HUES6 (cell line): ENCODE results near the gene ECSCR.
"Not testable (repeated sequence)": the region's sequence is repeated elsewhere in the genome, so short reads cannot be mapped to it uniquely, and the experiment has no call there.

ENCODE experiments used
- H3K27ac ChIP-seq: 2 replicates; pipeline ENCODE4 v1.7.0; 2013; ENCODE audit warnings: low read depth, mild to moderate bottlenecking, low read length, inconsistent platforms
- H3K27me3 ChIP-seq: 2 replicates; pipeline ENCODE4 v1.6.1; 2013; ENCODE audit warnings: low read length; ENCODE audit not compliant: control insufficient read depth, insufficient read depth
- H3K36me3 ChIP-seq: 2 replicates; pipeline ENCODE4 v1.6.1; 2013; ENCODE audit warnings: low read length; ENCODE audit not compliant: control insufficient read depth, insufficient read depth
- H3K4me1 ChIP-seq: 2 replicates; pipeline ENCODE4 v1.6.1; 2013; ENCODE audit warnings: low read length; ENCODE audit not compliant: control insufficient read depth, insufficient read depth
- H3K4me3 ChIP-seq: 2 replicates; pipeline ENCODE4 v1.5.1; 2013; ENCODE audit warnings: low read depth, low read length
- H3K9ac ChIP-seq: one replicate; pipeline ENCODE4 v1.6.1; 2013; ENCODE audit warnings: mild to moderate bottlenecking, low read length
- H3K9me3 ChIP-seq: 2 replicates; pipeline ENCODE4 v1.6.1; 2013; ENCODE audit warnings: low read depth, low read length; ENCODE audit not compliant: control insufficient read depth, insufficient read depth

ECSCR gene

GRCh38 chr5:139409116-139409515 is 53.4 kb downstream of the ECSCR start:
- H3K4me1 ChIP-seq, H3K9ac ChIP-seq, H3K4me3 ChIP-seq, H3K27ac ChIP-seq, H3K27me3 ChIP-seq, H3K36me3 ChIP-seq, H3K9me3 ChIP-seq: not testable (repeated sequence)

- Histone ChIP-seq H3K4me1 (peaks cover 11% of the 10 kb centered on the region), H3K4me3 (no peak overlapping the region), H3K9me3 (no peaks in the 10 kb centered on the region), H3K9ac (no peak overlapping the region), H3K27ac (no peak overlapping the region), H3K36me3 (no peaks in the 10 kb centered on the region), H3K27me3 (no peaks in the 10 kb centered on the region)
Observed at GRCh38 chr5:139408191-139408590, 54.4 kb downstream of the ECSCR start.

- H3K27ac ChIP-seq = no peak overlapping the region
- no peaks in the 10 kb centered on the region for H3K36me3 ChIP-seq
- no peaks in the 10 kb centered on the region for H3K9me3 ChIP-seq
- no peaks in the 10 kb centered on the region for H3K27me3 ChIP-seq
- H3K4me1 ChIP-seq = peaks cover 14% of the 10 kb centered on the region
- H3K4me3 ChIP-seq = no peak overlapping the region
- no peak overlapping the region for H3K9ac ChIP-seq
Observed at GRCh38 chr5:139407517-139407916, 55.0 kb downstream of the ECSCR start.

- H3K9me3 ChIP-seq = no peaks in the 10 kb centered on the region
- no peaks in the 10 kb centered on the region for H3K27me3 ChIP-seq
- no peak overlapping the region for H3K27ac ChIP-seq
- H3K4me1 ChIP-seq = peaks cover 14% of the 10 kb centered on the region
- no peak overlapping the region for H3K4me3 ChIP-seq
- no peaks in the 10 kb centered on the region for H3K36me3 ChIP-seq
- H3K9ac ChIP-seq = no peak overlapping the region
Observed at GRCh38 chr5:139406963-139407362, 55.6 kb downstream of the ECSCR start.

GRCh38 chr5:139404484-139404840 is 58.1 kb downstream of the ECSCR start:
- Histone ChIP-seq H3K4me1 (peaks cover 14% of the 10 kb centered on the region), H3K36me3 (peaks cover 13% of the 10 kb centered on the region), H3K4me3 (peak overlapping the region; percentile 85), H3K27me3 (no peaks in the 10 kb centered on the region), H3K9ac (peak overlapping the region; percentile 47), H3K27ac (peak overlapping the region; percentile 70), H3K9me3 (no peaks in the 10 kb centered on the region)

- Histone ChIP-seq H3K9ac (peak within 1 kb of the TSS; percentile 90), H3K9me3 (no peaks in the 10 kb centered on the region), H3K4me3 (peak within 1 kb of the TSS; percentile 85), H3K36me3 (peaks cover 15% of the 10 kb centered on the region), H3K4me1 (peaks cover 14% of the 10 kb centered on the region), H3K27ac (peak within 1 kb of the TSS; percentile 70), H3K27me3 (no peaks in the 10 kb centered on the region)
Observed at GRCh38 chr5:139403787-139404483, 58.6 kb downstream of the ECSCR start, which contains the start of gene SPATA24. SPATA24 (minus strand) TSS chr5:139404089; CDS start chr5:139404060, 29 bp downstream.

GRCh38 chr5:139403418-139403786 is 59.1 kb downstream of the ECSCR start:
- Histone ChIP-seq H3K27me3 (no peaks in the 10 kb centered on the region), H3K4me3 (peak overlapping the region; percentile 85), H3K36me3 (peaks cover 15% of the 10 kb centered on the region), H3K4me1 (peaks cover 14% of the 10 kb centered on the region), H3K27ac (peak overlapping the region; percentile 70; the same call in 1 of the 2 replicates), H3K9me3 (no peaks in the 10 kb centered on the region), H3K9ac (peak overlapping the region; percentile 90)

- Histone ChIP-seq H3K4me3 (no peak overlapping the region), H3K27me3 (no peaks in the 10 kb centered on the region), H3K9ac (no peak overlapping the region), H3K4me1 (peaks cover 14% of the 10 kb centered on the region), H3K27ac (no peak overlapping the region), H3K9me3 (no peaks in the 10 kb centered on the region), H3K36me3 (peaks cover 15% of the 10 kb centered on the region)
Observed at GRCh38 chr5:139402561-139403158, 59.9 kb downstream of the ECSCR start.

- Histone ChIP-seq H3K27ac (no peak overlapping the region), H3K27me3 (no peaks in the 10 kb centered on the region), H3K9ac (no peak overlapping the region), H3K4me3 (no peak overlapping the region), H3K4me1 (peaks cover 15% of the 10 kb centered on the region), H3K9me3 (no peaks in the 10 kb centered on the region), H3K36me3 (peaks cover 15% of the 10 kb centered on the region)
Observed at GRCh38 chr5:139401546-139401945, 61.0 kb downstream of the ECSCR start.

GRCh38 chr5:139399501-139400121 is 62.9 kb downstream of the ECSCR start:
- Histone ChIP-seq H3K27me3 (peaks cover 10% of the 10 kb centered on the region), H3K4me1 (peaks cover 28% of the 10 kb centered on the region), H3K9ac (no peak overlapping the region), H3K9me3 (no peaks in the 10 kb centered on the region), H3K27ac (no peak overlapping the region), H3K36me3 (peaks cover 15% of the 10 kb centered on the region), H3K4me3 (no peak overlapping the region)
